HT1080 (cell line): ENCODE data around the gene MAMLD1. TPM values are rescaled to one million over a fixed set of nuclear protein-coding genes. Genes with fewer than 3 reads are reported as not detected.

Experiments used
- total RNA-seq: library from RNA; depleted of rRNA; stranded (reverse); fragments of >200 nt; shearing (Covaris generic); gene quantifications from 2 replicates; pipeline ENCODE4 v1.2.3, GENCODE V29; 2014; rRNA removed

The MAMLD1 gene
- total RNA-seq, 1 experiment from 2014 or later: 3.0 TPM

Other genes with a start within 250 kb of the MAMLD1 start
- 4.9 and 6.4 TPM in 2 replicates for gene MTM1, start 205.3 kb downstream of the MAMLD1 start, total RNA-seq